Embryonic facial prominence (tissue), 1 donor: Measurements from ENCODE around the gene GET4.

Source experiments
- DNase-seq: peaks from one replicate; pipeline ENCODE4 v3.0.0-alpha.2; 2016; ENCODE audit errors: extremely low spot score

Gene GET4

GRCh38 chr7:885893-886625 is 9.7 kb downstream of the GET4 start:
- DNase-seq = no peak

DNA sequence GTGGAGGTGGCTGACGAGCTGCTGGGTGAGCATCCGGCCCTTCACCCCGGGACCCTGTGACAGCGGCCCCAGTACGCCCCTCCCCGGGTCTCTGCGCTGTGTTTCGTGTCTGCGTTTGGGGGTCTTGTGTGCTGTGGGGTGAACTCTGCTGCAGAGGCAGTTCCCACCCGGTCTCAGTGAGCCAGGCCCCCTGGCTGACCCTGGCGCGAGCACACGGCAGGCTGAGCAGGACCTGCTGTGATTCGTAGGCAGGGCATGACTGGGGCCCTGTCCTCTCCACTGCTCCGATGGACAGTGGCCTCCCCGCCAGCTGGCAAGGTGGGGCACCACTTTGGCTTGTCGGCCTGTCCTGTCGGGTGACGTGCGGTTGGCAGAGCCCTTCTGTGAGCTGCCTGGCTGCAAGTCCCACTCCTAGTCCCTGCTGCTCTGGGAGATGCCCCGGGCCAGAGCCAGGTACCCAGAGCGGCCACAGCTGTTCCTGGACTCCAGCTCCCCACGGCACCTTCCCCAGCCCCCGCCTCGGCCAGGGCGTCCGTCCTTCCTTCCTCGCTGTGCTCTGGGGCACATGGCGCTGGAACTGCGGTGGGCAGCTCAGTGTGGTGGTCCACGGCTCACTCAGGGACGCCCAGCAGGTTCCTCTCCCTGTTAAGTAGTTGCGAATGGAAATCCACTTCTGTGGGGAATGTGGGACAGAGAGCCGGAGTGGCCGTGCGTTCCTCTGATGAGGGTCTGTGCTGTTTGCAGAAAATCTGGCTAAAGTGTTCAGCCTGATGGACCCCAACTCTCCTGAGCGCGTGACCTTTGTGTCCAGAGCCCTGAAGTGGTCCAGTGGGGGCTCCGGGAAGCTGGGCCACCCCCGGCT is 10.5 kb downstream of the GET4 start:
- no peak for DNase-seq

DNA sequence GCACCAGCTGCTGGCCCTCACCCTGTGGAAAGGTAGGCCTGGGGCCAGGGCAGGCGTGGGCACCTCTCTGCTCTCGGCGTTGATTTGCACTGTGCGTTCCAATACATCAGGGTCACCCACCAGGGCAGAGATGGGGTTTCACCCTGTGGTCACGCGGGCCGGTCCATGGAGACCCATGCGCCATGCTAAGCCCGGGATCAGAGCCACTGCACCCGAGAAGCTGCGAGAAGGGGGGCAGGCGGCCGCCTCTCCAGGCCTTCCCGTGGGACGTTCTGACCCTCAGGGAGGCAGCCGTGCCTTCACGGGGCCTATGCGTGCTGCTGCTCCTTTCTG is 11.1 kb downstream of the GET4 start:
- DNase-seq = no peak

GRCh38 chr7:888081-889024 is 12.0 kb downstream of the GET4 start:
- DNase-seq = no peak

DNA sequence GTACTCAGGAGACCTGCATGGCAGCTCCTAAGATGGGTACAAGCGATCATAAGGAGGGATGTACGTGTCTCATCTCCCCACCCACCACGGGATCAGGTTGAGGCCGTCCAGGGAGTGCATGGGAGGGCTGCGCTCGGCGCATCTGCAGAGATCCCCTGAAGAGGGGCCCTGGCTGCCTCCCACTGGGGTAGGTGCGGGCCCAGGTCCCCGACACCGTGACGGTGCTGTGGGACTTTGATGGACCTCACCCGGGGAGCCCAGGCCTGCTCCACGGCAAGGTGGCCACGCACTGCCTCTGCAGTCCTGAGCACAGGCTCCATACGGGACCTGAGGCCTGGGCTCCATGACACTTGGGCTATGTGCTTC is 12.7 kb downstream of the GET4 start:
- no peak for DNase-seq

DNA sequence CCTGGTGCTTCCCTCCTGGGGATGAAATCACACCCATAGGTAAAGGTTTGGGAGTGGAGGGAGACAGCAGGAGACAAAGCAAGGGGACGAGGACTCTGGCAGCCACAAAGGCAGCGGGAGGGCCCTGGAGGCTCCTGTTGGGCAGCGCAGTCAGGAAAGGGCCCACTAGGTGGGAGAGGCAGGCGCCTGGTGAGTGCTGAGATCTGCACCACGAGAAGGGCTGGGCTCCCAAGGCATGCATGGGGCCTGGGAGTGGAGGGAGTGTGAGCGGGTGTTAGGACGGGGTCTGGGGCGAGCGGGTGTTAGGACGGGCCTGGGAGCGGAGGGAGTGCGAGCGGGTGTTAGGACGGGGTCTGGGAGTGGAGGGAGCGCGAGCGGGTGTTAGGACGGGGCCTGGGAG is 13.0 kb downstream of the GET4 start:
- DNase-seq = no peak

- DNase-seq = no peak
Observed at GRCh38 chr7:890868-891267, 14.5 kb downstream of the GET4 start.

DNA sequence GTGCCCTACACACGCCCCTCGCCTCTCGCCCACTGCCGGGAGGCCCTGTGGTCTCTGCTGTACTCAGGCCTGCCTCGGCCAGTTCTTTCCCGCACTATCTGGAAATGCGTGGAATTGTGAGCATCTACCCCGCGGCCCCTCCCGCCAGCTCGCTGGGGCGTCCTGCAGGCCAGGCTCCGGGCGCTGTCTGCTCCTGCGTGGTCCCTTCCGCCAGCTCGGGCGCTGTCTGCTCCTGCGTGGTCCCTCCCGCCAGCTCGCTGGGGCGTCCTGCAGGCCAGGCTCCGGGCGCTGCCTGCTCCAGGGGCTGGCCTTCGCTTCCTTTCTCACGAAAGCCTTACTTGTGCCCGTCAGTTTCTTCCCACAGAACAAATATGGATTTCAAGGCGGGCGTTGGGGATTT is 14.9 kb downstream of the GET4 start:
- DNase-seq = no peak

GRCh38 chr7:891805-892204 is 15.5 kb downstream of the GET4 start:
- DNase-seq = no peak

GRCh38 chr7:892648-893593 is 16.6 kb downstream of the GET4 start:
- DNase-seq = no peak

GRCh38 chr7:893686-894085 is 17.3 kb downstream of the GET4 start:
- no peak for DNase-seq

DNA sequence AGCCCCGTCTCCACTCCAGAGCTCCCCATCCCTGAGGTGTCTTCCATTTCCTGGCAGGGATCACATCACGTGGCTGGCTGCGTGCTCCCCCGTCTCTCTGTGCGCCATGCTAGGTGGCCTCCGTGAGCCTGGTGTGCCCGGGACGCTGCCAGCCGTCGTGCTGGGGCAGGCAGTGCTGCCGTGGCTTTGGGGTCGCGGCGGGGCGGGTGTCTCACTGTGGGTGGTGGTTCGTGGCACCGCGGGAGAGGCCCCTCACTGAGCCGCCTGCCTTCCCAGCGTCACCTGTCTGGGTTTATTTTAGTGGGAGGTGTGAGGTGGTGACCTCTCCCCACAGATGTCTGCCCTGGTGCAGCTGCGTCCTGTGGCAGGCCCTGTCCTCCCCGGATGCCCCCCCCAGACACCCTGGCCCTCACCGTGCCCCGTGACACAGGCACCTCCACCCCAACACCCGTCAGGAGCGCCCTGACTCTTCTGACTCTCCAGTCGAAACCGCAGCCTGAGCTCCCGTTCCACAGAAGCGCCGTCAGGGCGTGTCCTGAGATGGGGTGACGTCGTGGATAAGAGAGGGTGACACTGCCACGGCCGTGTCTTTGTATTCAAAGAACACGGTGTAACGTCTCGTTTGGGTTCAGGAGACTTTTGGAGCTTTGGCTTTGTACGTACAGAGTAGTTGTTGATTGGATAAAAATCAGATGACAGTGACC is 18.0 kb downstream of the GET4 start:
- no peak for DNase-seq

DNA sequence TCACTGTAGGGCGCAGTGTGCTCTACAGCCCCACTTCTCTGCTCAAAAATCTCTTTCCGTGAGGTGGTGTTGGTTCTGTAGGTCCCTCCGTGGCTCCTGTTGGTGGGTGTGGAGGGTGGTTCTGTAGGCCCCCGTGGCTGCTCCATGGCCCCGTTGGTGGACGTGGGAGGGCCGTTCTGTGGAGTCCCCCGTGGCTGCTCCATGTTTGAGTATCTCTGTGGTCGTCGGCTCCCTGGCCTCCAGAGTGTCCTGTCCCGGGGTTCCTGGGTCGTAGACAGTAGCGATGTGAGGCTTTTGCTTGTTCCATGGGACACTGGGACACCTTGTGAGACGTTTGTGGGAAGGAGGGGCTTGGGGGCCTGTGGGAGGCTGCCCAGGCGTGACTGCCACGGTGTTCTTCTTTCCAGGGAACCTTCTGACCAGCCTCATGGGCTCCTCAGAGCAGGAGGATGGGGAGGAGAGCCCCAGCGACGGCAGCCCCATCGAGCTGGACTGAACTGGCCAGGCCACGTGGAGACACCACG is 18.6 kb downstream of the GET4 start:
- no peak for DNase-seq

DNA sequence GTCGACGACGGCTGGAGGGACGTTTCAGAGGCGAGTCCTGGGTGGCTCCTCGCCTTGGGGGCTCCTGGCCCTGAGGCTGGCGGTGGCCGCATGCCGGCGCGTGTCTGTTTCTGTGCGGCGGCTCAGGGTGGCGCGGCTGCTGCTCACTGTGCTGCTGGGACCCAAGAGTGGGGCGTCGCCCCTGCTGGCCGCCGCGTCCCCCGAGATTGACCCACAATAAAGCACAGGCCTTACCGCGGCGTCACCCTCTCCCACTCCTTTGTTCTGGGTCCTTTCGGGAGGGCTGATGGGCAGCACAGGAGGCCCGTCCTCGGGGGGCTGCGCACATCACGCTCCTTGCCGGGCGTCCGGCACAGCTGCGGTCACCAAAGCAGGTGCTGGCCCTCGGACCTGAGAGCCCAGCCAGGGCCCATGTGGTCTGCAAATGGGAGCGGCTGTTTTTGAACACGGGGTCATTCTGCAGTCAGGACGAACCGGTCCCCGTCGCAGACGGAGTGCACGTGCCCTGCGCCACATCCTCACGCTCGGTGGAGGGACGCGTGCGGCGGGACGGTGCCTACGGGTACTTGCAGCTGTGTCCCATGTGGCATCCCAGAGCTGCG is 19.2 kb downstream of the GET4 start:
- no peak for DNase-seq

GRCh38 chr7:896346-897075 is 20.2 kb downstream of the GET4 start:
- DNase-seq = no peak

DNA sequence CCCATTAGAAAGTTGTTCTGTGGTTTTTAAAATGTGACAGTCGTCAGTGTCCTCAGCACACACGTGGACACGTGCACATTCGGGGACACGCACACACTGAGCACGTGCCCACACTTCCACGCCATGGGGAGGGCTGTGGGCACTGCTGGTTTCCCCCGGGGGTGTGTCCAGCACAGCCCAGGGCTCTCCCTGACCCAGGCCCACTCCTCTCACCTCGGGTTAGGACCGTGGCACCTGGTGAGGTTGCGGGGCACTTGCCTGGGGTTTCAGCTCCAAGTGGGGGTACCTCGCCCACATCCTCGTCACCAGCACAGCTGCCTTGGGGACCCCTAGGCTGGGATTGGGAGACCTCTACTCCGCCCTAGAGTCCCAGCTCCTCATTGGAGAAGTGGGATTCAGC is 20.7 kb downstream of the GET4 start:
- no peak for DNase-seq

GRCh38 chr7:897771-898376 is 21.5 kb downstream of the GET4 start:
- no peak for DNase-seq

DNA sequence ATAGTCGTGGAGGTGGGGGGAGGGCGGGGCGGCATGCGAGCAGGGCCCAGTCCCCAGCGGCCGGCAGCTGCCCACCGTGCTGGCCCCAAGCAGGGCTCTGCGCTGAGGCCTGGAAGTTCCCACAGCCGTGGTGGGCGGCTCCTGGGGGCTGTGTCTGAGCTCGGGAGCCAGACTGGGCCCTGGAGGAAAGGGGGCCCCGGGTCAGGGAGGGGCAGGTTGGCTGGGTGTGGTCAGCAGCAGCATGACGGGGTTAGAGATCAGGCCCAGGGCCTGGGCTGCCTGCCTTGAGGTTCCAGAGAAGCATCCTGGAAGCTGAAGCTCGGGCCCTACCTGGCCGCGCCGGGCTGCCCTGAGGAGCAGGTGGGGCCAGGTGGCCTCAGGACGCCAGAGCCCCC is 22.1 kb downstream of the GET4 start:
- DNase-seq = no peak
